ENCODE results near the gene QARS1. TPM values are rescaled to one million over a fixed set of nuclear protein-coding genes. Genes with fewer than 3 reads are reported as not detected.

Gene QARS1
- total and polyA plus RNA-seq, 10 of the 15 experiments (the other 5 are each of a cell fraction or from before 2014, with no cell fraction given): 168 to 476 (median 318) TPM

- no peak; the same call in 1 of the 2 replicates for TF ChIP-seq ZNF687 (IDR thresholded peaks at IDR 0.05)
- TF ChIP-seq ZNF592 (IDR thresholded peaks at IDR 0.05): no peak
- TF ChIP-seq, protein P1, sequence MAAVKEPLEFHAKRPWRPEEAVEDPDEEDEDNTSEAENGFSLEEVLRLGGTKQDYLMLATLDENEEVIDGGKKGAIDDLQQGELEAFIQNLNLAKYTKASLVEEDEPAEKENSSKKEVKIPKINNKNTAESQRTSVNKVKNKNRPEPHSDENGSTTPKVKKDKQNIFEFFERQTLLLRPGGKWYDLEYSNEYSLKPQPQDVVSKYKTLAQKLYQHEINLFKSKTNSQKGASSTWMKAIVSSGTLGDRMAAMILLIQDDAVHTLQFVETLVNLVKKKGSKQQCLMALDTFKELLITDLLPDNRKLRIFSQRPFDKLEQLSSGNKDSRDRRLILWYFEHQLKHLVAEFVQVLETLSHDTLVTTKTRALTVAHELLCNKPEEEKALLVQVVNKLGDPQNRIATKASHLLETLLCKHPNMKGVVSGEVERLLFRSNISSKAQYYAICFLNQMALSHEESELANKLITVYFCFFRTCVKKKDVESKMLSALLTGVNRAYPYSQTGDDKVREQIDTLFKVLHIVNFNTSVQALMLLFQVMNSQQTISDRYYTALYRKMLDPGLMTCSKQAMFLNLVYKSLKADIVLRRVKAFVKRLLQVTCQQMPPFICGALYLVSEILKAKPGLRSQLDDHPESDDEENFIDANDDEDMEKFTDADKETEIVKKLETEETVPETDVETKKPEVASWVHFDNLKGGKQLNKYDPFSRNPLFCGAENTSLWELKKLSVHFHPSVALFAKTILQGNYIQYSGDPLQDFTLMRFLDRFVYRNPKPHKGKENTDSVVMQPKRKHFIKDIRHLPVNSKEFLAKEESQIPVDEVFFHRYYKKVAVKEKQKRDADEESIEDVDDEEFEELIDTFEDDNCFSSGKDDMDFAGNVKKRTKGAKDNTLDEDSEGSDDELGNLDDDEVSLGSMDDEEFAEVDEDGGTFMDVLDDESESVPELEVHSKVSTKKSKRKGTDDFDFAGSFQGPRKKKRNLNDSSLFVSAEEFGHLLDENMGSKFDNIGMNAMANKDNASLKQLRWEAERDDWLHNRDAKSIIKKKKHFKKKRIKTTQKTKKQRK (IDR thresholded peaks at IDR 0.05; ENCODE audit: low read depth, low read length): no peak
- TF ChIP-seq NFXL1 (IDR thresholded peaks at IDR 0.05; ENCODE audit: borderline replicate concordance): no peak
- no peak for TF ChIP-seq CEBPB (IDR thresholded peaks at IDR 0.05; ENCODE audit: borderline replicate concordance in 1 of 2, low read depth in 2 of 2, low read length in 2 of 2)
- TF ChIP-seq NR2C2 (IDR thresholded peaks at IDR 0.05; ENCODE audit: borderline replicate concordance, control insufficient read depth, insufficient read length, low read depth): no peak
- TF ChIP-seq IRF3 (IDR thresholded peaks at IDR 0.05): no peak; the same call in 1 of the 2 replicates
- TF ChIP-seq MLLT1 (IDR thresholded peaks at IDR 0.05): no peak
- no peak for TF ChIP-seq SUPT20H (IDR thresholded peaks at IDR 0.05; ENCODE audit: borderline replicate concordance, control insufficient read depth, low read depth, low read length)
- no peak for TF ChIP-seq EP300 (IDR thresholded peaks at IDR 0.05; ENCODE audit: borderline replicate concordance in 1 of 2, control insufficient read depth in 1 of 2, low read depth in 2 of 2, low read length in 2 of 2)
- no peak for TF ChIP-seq MYC (IDR thresholded peaks at IDR 0.05; ENCODE audit: insufficient read depth, insufficient read length, insufficient replicate concordance, low read length, severe bottlenecking)
- no peak for TF ChIP-seq BRCA1 (IDR thresholded peaks at IDR 0.05; ENCODE audit: low read depth, low read length)
Measured at GRCh38 chr3:49104427-49105291, at the start of gene QARS1 (continued).
